Nucleus accumbens (tissue), 56 donors: ENCODE data around the gene BMPER.

Source experiments
- DNase-seq, 56 donors: peaks; one replicate each; lab custom pipeline; 2025; lab: John Stamatoyannopoulos, UW

The BMPER gene

DNA sequence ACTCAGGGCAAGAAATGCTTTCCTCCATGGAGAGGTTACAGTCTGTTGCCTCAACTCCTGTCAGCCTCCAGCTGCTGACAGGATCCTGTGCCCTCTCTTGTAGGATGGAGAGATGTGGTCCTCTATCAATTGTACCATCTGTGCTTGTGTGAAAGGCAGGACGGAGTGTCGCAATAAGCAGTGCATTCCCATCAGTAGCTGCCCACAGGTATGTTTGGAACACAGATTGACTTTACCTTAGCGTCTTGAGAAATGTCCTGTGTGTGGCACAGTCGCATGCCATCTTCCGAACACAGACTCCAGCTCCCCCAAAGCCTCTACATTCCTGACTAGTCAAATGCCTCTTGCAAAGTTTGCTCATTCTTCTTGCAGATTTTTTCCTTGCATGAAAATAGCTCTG, 152.6 kb downstream of the BMPER start:
- no peak for DNase-seq

DNA sequence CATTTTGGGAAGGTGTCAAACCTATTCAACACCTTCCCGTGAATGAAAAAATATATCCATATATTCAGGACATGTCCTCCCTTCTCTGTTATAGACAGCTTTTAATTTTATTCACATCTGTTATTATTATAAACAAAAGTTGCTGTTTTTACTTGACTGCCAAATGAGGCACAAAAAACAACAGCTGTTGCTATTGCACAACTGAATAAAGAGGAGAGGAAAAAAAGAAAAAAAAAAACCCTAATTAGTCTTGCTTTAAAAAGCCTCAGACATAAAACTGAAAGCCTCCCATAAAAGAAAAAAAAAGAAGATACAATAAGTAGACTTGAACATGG, 153.4 kb downstream of the BMPER start:
- no peak for DNase-seq

DNA sequence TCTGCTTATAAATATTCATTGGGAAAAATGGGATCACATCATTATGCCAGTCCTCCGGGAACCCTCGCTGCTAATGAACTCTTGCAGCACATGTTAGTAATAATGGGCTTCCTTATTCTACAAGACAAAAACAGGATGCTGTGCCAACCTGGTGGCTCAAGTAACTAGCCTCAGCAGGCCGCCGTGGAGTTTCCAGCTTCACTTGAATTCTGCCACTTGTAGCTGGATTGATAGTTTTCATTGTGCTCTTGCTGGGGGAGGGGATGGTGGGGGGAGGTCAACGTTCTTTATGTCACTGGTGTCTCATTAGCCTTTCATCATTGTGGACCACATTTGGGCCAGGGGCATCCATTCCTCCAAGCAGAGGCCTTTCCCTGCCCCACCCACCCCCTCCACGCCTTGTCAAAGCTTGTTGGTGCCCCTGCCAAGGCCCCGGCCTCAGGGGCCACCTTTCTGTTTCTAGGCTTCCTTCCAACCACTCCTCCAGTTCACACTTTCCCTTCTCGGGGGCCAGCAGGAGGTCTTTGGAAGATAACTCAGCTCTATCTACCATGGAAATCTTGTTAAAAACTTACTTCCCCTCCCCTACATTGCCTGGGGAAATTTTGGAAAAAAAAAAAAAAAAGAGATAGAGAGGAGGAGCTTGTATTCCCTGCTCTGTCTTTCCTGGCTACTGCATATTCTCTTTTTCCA, 153.9 kb downstream of the BMPER start:
- DNase-seq: peak in 40 of 56 donors; percentile 2 to 84 (median 30)

DNA sequence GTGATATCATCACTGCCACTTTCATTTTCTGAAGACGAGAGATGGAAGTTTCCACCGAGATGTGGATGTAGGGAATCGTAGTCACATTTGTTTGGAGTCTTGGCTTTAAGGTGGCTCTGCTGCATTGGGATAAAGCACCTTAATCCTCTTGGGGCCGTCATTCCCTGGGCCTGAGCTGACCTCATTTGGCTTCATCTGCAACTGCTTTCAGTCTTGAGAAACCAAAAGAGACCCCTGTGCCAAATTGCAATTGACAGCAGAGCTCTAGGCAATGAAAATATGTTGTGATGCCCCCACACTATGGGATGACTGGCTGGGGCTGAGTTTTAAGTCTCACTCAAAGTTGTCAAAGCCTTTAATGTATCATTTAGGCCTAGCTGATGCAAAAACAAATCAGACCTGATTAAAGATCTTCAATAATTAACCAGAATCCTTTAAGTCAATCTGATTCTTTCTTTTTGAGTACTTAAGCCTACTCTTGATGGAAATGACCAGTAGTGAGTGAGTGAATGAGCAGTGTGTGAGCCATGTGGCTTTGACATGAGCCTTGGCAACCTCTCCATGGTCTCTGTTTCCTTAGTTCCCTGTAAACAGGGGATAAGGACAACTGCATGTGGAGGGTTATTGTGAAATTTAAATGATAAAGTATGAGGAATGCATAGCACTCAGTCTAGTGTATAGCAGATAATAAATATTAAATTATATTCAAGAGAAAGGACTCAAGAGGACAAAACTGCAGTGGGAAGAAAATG, 155.0 kb downstream of the BMPER start:
- DNase-seq: no peak

DNA sequence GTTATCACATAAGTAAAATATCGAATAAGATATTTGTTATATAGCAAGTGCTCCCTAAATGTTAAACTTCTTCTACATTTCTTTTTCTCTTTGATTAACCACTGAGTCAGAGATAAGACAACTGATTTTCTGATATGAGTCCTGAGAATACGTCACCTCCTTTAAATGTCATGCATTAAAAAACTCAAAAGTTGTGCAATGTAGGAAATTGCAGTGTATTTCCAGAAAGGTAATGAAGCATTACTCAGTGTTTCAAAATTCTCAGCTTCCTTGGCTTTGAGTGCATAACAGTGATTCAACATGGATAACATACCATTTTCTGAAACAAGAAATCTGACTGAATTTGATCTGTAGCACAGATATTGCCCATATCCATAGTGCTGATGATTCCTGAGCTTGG, 155.8 kb downstream of the BMPER start:
- no peak for DNase-seq

DNA sequence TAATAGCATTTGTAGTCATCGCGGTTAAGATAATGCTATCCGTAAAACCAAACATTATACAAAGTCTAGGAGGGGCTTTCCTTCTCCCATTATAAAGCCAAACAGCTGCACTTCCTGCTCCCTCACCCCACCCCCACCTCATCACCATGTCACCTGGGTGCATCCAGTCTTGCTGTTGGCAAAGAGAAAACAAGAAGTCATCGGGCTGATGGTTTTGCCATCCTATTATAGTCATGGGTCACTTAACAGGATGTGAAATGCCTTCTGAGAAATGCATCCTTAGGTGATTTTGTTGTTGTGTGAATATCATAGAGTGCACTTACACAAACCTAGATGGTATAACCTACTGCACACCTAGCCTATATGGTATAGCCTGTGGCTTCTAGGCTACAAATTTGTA, 157.0 kb downstream of the BMPER start:
- DNase-seq: no peak

DNA sequence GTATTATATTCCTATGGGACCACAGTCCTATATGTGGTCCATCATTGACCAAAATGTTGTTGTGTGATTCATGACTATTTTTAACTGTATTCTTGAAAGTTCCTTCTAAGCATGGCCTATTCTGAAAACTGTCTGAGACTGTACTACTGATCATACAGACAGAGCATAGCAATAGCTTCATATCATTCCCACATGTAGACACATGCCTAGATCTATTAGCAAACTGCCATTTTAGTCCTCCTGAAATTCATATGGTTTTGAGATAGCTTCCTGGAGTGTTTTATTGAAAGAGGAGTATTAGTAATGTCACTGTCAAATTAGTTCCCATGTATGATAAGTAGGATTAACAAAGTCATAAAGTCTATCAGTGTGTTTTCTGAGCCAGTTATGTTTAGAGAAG, 157.5 kb downstream of the BMPER start:
- DNase-seq: no peak

DNA sequence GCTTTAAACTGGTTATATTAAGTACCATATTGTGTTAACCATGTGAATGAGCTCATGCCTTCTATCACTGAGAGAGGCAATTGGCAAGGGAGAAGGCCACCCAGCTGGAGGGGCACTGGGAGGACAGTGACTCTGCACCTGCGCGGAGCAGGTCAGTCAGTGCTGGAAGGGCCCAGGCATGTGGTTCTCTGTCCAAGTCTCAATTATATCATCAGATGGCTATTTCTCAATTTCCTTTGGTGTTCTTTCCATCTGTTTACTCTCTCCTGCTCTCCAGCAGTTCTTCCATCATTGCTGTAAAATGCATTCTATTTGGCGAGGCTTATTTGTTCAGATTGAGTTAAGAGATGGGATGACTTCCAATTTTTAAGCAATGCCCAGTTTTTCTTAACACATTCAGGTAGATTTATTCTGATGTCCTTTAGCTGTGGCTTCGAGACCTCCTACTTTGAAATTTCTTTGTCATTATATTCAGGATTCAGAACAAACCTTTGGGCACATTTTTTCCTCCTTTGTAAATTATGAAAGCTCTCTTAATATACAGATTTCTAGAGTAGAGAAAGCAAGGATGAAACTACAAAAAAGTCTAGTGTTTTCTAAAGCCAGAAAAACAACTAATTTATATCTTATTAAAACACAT, 159.3 kb downstream of the BMPER start:
- DNase-seq: no peak

DNA sequence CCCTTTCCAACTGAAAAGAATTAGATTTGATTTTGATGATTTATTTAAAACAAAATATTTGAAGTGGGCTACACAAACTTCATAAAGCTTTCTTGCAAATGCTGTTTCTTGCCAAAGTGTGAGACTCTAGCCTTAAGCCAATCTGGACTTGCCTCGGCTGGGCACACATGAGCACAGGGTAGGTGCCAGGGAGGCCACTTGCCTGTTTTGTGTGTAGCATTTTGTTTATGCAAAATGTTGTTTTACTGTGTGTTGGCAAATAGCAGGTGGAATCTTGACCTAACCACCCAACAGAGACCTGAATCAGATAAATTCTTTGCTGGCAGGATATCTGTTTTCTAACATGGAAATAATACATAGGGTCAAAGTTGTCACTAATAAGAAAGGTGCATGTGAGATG, 161.1 kb downstream of the BMPER start:
- no peak for DNase-seq

DNA sequence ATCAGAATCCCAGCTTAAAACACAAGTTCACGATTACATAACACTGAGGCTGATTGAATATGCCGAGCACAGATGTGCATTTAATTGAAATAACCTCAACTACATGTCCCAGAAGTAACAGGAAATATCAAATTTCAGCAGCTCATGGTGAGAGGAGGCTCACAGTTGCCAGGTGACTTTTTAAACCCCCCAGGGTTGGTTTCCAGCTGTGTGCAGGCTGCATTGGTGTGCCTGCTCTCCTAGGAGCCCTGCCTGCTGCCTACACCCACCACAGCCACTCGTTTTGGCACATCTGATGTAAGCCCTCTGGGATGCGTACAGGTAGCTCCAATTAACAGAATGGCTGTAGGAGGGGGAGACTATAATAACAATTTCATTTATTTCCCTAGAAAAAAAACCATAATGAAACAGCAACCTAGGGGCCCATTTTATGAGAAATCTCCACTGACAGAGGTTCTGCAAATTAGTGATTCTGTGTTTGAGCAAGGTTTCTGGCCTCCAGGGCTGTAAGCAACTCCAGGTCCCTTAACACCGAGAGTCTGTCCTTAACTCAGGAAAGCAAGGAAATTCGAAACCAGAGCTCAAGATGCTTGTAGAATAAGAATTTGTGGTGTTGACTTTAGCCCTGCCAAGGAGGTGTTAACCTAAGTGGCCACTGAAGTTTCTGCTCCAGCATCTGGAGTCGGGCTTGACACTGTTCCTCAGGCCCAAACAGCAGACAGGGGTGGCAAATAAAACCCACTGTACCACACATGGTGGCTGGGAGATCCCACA, 161.9 kb downstream of the BMPER start:
- peak in 24 of 56 donors; percentile 4 to 60 (median 28) for DNase-seq

DNA sequence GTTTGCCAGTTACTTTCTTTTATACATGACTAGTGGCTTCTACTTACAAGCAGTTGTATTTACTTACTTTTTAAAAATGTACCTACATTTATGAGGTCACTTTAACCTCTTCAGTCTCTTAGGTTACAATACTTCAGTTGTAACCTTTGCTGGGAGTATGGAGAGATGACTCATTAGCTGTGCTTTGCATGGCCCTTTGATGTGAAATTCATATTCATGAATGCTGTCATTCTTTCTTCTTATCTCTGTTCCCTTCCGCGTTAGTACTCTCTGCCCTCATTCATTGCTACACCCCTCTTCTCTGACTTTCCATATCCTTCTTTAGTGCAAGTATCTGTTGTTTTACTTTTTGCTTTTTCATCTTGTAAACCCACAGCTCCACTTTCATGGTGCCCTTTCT, 164.3 kb downstream of the BMPER start:
- no peak for DNase-seq

DNA sequence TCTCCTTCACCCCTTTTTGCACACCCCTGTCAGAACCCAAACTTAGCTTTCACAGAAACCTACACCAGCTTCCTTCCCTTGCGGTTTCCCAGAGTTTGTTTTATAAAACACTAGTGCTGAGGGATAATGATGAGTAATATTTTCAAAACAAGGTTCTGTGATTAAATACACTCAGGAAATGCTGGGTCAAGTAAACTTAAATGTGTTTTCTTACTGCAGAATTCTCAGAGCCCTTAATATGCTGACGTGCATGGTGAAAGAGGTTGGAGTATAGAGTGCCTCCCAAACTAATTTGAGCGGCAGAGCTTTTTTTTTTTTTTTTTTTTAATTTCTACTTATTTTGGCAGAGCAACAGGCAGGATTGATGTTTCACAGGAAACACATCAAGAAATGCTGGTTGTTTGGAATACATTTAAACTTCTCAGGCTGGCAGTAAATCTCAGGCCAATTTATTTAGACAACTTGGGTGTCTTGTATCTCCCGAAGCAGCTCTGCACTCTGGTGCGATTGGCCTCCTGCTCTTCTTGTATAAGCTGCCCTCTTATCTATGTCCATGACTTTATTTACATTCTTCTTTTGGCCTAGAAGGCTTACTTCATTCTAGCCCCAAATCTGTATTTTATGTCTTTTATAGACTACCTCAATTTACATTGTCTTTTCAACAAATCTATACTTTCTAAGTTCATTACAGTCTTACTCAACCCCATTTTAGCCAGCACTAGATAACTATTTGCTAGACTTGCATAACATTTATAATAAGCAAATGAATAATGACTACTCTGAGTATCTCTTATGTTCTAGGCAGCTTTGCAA, 165.4 kb downstream of the BMPER start:
- no peak for DNase-seq

DNA sequence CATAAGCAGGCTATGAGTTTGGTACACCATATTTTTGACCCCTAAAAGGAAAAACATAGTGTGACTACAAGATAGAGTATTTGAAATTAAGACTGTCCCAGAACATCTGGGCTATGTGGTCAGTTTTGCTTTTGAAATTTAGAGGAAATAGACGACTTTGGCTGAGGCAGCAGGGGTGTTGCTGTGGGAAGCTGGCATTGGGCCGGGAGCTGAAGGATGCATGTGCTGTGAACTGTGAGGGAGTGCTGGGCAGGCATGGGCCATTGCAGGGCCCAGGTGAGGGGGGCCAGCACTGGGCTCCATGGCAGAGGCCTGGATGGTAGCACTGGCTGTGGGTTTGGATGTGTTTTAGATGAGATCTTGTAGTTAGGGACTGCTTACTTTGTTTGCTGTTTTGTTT, 168.3 kb downstream of the BMPER start:
- DNase-seq: peak in 1 of 56 donors; percentile 2

DNA sequence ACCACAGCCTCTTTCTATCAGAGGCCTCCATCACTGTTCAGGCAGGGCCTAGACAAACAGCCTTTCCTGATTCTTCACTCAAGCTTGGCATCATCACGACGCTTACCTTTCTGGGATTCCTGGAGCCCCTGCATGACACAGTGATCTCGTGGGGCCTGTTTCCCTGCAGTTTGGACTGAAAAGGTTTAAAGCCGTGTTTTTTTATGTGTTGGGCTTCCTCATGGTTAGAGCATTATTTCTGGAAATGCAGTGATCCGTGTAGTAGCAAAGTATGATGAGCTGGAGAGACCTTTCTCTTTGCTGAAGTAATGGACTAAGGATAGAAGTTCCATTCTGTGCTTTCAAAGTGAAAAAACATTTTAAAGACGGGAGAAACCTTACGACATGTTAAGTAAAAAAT, 169.1 kb downstream of the BMPER start:
- no peak for DNase-seq

DNA sequence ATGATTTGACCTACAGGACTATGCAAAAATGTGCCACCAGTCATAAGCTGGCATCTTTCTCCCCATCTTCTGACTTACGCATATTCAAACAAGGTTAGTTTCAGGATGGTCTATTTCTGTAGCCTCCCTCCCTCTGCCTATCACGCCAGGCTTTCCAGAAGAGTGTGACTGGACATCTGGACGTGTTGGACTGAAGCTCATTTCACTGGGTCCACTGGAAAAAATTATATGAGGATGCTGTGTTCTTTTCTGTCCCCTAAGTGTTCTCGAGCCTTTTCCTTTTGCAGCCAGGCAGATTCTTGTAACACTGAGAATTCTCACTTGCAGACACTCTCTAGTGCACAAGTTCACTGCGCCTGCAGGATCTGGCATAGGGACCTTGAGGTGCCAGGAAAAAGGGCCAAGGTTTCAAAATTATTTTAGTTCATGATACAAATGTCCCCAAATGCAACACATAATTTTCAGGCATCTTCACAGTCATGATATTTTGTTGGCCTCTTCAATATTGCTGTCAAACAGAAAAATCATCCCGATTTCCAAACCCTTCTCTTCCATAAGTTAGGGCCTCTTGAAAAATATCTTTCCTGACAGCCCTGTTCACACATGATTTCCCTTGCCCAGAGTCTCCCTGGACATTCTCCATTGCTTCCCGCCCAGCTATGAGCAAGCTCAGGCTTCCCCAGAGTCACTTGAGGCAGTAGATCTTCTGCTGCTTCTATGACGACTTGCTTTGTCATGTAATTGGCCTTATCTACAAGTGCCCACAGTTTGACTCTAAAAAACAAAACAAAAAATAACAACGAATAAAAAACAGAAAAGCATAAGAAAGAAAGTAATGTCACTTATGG, 170.4 kb downstream of the BMPER start:
- no peak for DNase-seq

DNA sequence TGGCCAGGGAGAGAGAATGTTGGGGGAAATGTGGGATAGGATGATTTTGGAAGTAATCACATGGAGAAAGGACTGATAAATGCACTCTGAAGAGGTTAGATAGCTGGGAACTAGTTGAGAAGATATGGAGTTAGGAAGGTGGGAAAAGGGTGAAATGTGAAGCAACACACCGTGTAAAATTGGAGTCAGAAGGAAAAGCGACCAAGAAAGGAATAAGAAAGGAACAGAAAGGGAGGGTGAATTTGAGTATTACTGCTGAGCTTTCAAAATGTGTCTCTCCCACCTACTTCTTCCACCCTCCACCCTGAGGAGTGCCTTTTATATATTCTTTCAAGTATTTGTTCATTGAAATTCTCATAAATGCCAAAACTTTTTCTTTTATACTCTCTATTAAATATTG, 171.8 kb downstream of the BMPER start:
- no peak for DNase-seq

DNA sequence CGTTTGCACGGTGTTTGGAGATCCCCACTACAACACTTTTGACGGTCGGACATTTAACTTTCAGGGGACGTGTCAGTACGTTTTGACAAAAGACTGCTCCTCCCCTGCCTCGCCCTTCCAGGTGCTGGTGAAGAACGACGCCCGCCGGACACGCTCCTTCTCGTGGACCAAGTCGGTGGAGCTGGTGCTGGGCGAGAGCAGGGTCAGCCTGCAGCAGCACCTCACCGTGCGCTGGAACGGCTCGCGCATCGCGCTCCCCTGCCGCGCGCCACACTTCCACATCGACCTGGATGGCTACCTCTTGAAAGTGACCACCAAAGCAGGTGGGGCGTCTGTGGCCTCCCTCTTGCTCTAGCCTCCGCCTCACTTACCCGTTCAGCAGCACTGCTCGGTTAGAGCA, 173.5 kb downstream of the BMPER start:
- no peak for DNase-seq

DNA sequence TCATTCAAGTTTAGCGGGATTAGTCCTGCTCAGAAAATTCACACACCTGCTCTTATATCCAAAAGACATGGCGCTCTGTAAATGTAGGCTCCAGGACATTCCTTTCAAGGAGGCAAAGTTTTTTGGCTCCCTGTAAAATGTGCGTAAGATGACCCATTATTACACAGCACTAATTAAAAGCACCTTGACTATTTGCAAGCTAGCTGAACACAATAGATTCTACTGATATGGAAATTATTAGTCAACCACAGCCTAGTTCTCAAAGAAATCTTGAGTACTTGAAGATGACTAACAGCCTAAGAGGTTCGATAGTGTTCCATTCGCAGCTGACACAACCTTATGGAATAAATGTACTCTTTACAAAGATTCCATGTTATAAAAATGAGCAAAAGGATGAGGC, 175.2 kb downstream of the BMPER start:
- no peak for DNase-seq

DNA sequence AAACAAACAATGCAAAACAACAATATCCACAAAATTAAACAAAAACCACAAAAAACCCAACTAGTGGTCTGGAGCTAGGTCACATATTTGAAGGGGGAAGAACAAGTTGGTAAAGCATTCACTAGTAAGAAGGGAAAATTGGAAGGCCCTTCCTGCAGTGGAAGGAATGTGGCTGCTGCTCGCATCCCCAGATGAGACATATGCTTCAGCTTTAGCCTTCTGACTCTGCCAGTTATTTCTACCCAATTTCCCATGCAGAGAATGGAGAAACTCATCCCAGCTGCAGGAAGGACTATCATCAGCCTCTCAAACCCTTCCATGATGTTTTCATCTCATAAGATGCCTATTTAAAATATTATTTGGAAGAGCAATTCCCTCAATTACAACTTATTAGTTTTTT, 176.6 kb downstream of the BMPER start:
- no peak for DNase-seq
